Measurements from ENCODE around the gene LCTL.
A peak's percentile ranks its signal among the peaks of the same experiment; 100 is the strongest.

LCTL gene, protein sequence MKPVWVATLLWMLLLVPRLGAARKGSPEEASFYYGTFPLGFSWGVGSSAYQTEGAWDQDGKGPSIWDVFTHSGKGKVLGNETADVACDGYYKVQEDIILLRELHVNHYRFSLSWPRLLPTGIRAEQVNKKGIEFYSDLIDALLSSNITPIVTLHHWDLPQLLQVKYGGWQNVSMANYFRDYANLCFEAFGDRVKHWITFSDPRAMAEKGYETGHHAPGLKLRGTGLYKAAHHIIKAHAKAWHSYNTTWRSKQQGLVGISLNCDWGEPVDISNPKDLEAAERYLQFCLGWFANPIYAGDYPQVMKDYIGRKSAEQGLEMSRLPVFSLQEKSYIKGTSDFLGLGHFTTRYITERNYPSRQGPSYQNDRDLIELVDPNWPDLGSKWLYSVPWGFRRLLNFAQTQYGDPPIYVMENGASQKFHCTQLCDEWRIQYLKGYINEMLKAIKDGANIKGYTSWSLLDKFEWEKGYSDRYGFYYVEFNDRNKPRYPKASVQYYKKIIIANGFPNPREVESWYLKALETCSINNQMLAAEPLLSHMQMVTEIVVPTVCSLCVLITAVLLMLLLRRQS

DNA sequence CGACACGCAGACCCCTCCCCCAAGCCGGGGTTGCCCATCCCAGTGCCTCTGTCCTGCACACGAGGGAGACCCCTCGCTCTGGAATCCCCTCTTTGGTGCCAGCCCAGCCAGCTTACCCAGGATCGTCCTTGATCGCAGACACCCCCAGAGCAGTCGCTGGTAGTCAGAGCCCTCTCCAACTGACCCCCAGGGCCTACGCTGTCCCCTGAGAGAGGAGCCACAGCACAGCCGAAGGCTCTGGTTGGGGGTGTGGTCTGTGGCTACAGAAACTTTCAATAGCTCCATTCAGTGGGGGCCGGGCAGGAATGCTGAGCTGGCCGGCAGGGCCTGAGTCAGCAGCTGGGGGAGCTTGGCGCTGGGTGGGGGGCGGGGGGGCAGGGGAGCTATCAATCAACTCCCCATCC lies at the start of gene LCTL:
Gene LCTL (minus strand): TSS at position 258 of the 404 bp plus-strand sequence. CDS start 633 bp downstream, outside the sequence.
- DNase-seq (ENCODE audit: low read depth) = no peak

DNA sequence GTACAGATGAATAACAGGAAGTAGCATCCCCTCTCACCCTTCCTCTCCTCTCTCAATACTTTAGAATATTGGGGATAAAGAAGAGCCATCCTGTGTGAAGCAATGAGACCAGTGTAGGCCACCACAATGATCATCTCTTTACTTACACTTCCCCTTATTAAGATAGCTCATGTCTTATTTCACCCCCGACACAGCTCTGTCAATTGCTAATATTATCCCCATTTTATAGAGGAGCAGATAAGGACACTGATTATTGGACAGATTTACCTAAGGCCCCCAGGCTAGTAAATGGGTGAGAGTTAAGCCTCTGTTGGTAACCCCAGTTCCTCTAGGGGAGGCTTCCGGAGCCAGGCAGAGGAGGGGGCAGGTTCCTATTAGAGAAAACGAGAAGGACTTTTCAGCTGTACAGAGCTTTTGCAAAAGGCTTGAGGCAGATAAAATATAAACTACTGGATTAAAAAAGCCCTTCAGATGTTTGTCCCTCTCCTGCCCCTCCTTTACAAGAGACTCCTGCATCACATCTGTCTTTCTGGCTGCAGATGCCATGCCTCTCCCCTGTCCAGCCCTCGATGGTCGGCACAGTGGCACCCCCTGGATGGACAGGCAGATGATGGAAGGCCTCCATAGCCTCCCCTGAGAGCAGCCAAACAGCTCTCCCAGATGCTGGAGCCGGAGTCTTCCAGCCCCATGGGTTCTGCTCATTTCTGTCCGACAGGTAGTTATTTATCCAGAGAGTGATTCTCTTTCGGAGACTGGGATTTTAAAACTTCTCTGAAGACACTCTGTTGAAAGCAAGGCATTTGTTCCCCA lies 49.4 kb upstream of the LCTL start:
- DNase-seq (ENCODE audit: low read depth) = no peak

DNA sequence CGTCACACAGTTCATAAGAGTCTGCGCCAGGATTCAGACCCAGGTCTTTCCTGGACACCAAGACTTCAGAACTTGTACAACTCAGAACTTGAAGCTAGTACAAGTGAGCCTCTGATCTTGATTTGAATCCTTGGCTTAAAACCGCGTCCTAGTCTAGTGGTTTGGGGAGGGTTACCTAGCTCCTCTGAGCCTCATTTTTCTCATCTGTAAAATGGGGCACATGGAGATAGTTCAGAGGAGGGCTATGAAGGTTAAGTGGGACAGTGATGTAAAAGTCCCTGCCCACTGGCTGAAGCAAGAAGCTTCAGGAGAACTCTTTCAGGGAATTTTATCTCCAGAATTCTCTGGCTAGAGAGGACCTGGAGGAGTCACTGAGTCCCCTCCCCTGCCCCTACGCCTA lies 48.7 kb upstream of the LCTL start:
- no peak for DNase-seq (ENCODE audit: low read depth)

DNA sequence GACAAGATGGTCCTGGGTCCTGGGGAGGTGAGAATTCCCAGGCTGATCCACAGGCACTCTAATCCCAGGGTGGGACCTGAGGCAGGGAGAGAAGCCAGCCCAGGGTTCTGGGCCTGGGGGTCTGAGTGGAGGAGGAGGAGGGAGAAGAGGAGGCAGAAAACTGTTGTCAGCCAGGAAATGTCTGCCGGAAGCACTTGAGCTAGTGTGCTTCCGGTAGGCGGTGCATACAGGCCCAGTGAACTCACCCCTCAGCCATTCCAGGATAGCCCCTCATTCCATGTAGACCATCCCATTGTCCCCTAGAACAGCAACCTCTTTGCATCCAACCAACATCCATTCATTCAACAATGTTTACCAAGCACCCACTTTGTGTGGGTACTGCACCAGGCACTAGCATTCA lies 47.9 kb upstream of the LCTL start:
- no peak for DNase-seq (ENCODE audit: low read depth)

DNA sequence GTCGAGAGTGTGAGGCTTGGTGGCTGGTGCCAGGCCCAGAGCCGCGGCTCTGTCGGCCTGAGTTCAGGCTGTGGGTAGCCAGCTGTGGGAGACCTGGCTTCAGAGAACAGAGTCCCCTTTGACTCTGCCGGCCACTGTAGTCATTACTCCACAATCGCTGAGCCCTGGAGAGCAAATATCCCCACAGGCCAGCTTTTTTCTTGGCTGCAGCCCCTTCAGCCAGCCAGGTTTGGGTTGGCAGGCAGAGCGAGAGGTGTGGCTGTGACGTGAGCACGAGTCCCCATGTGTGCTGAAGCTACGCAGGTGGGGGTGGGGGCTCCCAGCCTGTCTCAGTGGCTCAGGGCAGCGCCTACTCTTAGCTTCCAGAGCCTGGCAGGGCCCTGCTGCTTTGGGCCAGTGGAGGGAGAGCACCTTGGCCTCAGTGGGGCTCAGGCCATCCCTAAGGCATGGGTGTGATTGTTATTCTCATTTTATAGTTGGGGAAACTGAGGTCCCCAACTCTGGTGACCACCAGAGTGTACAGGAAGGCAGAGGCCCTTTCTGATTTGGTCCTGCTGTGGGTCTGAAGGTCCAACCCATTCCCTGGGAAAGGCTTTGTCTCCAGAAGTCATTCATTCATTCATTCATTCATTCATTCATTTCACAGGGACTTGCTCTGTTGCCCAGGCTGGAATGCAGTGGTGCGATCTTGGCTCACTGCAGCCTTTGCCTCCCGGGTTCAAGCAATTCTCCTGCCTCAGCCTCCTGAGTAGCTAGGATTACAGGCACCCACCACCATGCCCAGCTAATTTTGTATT lies 45.7 kb upstream of the LCTL start:
- no peak for DNase-seq (ENCODE audit: low read depth)

DNA sequence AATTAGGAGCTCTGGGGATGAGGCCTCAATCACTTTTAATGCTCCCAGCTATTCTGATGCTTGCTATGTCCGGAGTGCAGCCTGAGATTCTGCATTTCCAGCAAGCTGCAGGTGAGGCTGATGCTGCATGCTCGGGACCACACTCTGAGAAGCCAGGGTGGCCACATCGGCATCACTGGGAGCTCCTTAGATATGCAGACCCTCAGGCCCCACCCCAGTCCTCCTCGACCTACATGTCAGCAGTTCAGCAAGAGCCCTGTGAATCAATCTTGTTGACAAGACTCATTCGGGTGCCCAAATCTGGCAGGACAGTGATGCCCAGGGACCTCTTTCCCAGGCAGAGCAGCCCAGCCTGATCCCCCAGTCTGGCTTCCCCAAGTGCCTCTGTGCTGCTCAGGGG lies 44.1 kb upstream of the LCTL start:
- DNase-seq (ENCODE audit: low read depth) = no peak

DNA sequence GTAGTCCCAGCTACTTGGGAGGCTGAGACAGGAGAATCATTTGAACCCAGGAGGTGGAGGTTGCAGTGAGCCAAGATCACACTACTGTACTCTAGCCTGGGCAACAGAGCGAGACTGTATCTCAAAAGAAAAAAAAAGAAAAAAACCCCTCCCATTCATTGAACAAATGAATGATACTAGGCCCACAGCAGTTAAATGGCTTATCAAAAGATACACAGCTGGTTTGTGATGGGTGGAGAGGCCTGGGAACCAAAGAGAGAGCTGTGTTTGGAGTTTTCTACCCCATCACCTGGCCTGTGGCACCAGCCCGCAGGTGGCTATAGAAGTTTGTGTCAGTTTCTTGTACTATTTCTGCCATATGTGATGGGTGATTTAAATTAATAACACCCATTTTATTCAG lies 43.1 kb upstream of the LCTL start:
- DNase-seq (ENCODE audit: low read depth) = no peak

DNA sequence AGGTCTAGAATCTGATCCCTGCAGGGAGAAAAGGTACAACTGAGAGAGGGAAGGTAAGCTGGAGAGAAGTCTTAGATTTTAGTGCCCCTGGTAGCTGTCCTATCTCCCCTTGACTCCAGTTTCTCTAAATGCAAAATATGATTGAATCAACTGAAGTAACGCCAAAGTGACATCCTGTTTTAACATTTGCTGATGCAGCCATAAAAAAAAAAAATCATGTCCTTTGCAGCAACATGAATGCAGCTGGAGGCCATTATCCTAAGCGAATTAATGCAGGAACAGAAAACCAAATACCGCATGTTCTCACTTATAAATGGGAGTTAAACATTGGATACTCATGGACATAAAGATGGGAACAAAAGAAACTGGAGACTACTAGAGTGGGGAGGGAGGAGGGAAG lies 42.4 kb upstream of the LCTL start:
- DNase-seq (ENCODE audit: low read depth) = no peak

DNA sequence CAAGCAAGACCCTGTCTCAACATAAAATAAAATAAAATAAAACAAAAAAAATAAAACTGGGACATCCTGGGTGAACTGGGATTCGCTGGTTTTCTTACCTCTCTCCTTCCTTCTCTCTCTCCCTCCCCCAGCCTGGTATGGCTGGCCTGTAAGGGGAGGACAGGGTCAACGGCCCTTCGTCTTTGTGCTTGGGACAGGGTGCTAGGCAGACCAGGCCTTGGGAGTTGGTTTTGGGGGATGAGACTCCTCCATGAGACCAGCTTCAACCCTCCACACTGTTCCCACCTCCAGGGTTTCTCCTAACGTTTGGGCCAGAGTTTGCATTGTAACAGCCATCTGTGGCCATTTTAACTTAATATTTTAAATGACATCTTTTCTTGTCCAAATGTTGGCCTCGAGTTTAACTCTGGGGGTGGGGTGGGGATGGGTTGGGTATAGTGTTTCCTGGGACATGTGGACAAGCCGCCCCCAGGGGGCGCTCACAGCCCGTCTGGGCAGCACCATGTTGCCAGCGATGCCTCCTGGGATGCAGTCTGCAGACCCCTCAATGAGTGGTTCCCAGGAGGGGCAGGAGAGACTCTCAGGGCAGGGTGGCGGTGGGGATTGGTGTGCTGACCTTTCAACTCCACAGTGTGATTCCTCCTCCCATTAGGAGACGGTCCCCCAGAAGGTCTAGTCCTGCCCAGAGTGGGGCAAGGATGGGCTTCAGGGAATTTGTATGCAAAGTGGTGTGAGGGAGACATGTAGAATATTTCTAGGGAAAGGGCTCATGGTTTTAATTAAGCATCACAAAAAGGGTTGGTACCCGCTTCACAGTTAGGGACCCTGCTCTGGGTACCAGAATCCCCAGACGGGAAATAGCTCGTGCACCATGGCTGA lies 37.7 kb upstream of the LCTL start:
- DNase-seq (ENCODE audit: low read depth) = peak; percentile 61

DNA sequence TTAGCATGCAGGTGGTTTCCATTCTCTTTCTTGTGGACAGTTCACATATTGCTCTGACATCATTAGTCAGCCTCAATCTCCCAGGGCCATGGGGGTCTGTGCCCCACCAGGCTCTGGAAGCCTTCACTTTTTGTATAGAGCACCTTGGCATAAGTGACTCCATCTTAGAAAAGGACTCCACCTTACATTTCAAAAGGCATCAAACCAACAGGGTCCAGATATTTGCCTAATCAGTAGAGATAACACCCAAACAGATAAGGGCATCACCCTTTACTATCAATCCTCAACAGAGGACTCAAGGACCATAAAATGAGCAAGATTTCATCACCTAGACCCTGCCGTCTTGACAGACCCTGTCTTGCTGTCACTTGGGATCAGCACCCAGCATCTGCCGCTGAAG lies 35.7 kb upstream of the LCTL start:
- no peak for DNase-seq (ENCODE audit: low read depth)

DNA sequence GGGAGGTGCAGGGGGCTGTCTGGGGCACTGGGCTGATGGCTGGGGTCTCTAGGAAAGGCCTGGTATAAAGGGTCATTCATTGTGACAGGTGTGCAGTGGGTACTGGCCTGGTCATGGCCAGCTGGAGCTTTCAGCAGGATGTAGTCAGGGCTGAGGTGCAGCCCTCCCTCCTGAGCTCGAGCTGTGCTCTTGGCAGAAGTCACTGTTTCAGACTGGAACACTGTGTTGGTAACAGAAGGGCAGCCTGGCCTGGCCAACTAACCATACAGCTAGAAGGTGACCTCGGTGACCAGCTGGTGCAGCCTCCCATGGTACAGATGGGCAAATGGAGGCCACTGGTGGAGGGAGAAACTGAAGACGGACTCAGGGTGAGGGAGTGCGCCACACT lies 34.4 kb upstream of the LCTL start:
- no peak for DNase-seq (ENCODE audit: low read depth)

DNA sequence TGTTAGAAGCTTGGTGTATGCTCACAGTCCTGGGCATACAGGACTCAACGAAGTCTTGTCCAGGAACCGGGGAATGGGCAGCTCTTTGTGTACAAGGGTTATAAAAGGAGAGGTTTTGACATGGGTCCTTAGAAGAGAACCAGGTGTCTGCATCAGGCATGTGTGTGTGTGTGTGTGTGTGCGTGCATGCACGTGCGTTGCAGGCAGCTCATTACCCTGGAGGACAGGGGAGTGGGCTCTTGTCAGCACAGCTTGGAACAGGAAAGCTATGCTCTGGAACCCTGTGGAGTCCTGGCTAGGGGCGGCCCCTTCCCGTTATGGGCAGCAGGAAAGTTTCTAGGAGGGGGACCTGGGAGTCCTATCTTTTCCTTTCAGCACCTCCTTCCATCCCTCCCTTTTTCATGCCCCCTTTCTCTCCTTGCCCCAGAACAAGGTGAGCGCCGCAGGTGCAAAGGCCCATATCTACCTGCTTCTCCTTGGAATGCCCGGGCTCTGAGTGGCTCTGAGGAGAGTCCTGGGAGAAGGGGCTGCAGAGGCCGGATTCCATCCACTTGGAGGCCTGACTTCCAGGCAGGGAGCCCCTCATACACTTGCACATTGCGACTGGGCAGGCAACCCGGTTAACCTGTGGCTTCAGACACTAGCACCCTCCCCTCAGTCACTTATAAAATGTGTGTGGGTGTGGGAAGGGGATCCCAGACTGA lies 33.9 kb upstream of the LCTL start:
- DNase-seq (ENCODE audit: low read depth) = no peak

DNA sequence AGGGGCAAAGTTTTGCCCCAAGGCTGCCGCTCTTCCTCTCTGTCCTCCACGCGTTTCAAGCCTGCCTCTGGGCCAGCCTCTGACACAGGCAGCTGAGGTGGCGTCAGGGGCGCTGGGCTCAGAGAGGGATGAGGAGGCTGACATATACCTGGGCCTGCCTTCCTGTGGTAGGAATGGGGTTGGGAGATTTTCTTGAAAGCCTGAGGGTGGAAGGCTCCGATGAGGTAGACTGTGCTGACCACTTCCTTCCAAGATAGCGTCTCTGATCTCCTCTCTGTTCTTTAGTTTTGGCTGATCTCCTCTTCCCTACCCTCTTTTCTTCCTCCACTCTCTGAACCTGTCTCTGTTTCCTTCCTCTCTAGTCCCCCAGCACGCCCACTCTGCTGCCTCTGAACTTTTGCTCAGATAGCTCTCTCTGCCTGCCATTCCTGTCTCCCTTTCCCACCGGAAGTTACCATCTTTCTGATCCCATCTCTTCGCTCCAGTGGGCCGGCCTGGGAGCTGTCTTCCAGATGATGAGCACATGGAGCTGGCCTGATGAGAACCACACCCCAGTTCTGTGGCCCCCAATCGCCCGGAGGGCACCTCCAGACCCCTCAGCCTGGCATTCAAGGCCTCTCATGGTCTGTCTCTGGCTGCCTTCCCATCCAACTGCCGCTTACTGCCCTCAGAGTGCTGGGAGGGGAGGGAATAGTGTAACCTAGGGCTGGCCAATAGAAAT lies 32.5 kb upstream of the LCTL start:
- no peak for DNase-seq (ENCODE audit: low read depth)

DNA sequence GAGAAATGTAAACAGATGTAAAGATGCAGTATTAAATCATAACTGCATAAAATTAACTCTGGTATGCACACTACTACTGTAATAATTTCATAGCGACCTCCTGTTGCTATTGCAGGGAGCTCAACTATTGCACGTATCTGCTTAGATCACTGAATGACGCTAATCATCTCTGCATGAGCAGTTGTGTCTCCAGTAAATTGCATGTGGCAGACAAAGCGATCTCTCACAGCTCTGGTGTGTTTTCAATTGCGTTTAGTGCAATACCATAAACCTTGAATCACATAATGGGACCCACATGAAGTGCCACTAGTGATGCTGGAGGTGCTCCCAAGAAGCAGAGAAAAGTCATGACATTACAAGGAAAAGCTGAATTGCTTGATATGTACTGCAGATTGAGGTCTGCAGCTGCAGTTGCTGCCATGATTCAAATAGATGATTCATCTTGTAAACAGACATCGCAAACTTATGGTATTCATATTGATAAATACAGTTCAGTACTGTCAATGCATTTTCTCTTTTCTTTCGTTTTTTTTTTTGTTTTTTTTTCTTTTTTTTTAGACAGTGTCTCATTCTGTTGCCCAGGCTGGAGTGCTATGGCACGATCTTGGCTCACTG lies 30.2 kb upstream of the LCTL start:
- DNase-seq (ENCODE audit: low read depth) = no peak

DNA sequence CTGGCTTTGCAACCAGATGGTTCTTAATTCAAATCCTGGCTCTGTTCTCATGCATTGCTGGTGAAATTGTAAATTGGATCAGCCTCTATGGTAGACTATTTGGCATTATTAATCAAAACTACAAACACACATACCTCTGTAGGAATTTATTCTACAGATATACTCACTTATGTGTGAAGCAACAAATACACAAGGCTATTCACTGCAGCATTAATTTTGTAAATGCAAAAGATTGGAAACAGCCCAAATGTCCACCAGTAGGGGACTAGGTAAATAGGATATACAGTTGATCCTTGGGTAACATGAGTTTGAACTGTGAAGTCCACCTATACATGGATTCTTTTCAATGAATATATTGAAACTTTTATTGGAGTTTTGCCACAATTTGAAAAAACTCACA lies 29.5 kb upstream of the LCTL start:
- DNase-seq (ENCODE audit: low read depth) = no peak

DNA sequence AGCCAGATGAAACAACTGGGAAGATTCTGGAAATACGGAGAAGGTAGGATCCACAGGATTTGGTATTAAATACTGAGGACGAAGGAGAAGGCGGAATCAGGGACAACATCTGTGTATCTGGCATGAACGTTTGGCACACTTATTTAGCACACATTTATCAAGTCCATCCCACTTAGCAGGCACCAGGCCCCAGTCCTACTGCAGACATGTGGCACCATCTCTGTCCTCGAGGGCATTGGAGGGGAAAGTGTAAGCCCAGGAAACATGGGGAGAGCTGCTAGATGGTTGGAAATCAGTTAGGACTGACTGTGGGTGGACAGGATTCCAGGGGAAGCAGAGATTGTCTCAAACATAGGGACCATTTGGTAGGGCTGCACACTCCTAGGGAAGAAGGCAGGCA lies 29.0 kb upstream of the LCTL start:
- DNase-seq (ENCODE audit: low read depth) = no peak

DNA sequence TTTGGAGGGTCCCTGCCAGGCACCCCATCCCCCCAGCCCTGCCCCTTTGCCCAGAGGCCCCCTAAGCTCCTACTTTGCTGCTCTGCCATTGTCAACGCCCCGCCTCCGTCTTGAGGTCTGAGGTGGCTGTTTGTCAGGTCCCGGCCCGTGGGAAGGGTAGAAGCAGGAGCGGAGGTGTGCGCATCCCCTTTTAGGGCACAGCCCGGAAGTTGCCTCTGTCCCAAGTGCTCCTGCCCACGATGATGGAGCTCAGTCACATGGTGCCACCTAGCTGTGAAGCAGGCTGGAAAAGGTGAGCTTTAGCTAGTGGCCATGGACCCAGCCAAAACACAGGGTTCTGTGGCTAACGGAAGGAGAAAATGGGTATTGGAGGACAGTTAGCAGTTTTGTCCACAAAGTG lies 28.5 kb upstream of the LCTL start:
- DNase-seq (ENCODE audit: low read depth) = no peak

DNA sequence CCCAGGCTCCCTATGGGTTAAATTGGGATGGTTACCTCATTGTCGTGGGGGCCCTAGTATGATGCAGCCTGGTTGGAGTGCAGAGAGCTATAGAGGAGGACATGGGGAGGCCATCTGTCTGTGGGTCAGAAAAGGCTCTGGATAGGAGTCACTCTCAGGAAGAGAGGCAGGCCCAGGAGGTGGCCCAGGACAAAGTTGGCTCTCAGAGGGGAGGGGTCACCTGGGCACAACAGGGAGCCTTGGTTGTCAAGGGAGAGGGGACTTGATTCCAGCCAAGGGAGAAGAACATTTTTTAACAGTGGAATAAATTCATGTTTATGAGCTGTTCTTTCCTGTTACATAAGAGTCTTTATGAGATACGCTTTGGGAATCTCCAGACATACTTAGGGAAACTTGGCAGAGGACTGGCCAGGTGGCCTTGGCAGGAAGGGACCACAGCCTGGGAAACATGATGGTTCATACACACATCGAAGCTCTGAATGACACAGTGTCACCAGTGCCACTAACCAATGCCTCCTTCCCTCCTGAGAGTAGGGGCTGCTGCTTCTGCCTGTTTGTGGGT lies 27.5 kb upstream of the LCTL start:
- no peak for DNase-seq (ENCODE audit: low read depth)

DNA sequence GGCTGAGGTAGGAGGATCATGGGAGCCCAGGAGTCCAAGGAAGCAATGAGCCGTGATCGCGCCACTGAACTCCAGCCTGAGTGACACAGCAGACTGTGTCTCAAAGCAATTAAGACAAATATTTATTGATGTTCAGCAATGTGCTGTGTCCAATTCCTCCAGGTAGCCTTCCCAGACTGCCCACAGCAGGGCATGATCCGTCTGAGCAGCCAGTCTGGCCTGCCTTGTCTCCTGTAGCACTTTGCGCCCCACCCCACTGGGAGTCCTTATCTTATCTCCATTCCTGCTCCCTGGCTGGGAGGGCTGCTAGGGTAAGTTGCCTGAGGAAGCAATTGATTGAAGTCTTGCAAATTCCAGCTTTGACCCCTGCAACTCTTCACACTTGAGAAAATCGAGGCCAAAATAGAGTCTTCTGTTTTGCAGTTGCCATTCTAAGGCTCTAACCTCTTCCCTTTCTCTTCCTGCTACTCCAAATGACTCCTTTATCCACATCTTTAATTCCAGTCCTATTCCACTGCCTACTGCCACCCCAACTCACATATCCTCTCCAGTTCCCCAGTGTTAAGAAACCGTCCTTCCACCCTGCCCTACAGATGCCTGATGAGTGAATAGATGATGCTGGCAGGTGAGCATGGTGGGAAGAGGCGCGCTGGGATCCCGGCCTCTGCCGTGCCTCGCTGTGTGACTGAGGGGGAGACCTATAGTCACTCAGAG lies 26.9 kb upstream of the LCTL start:
- no peak for DNase-seq (ENCODE audit: low read depth)
